Ovary (tissue), 3 donors: Measurements from ENCODE around the gene EFNA1.

Experiments
- CTCF ChIP-seq, 3 donors: fragments of 450-650 bp in 2 of 3; fragments of 200-600 bp in 1 of 3; IDR thresholded peaks; one replicate each; pipeline versions ENCODE4 v1.5.1 to v1.8.0; 2016 to 2022; ENCODE audit warnings: antibody characterized with exemption in 3 of 3, mild to moderate bottlenecking in 1 of 3
- EP300 ChIP-seq: sonication (generic); formaldehyde crosslinking; IDR thresholded peaks from one replicate; pipeline ENCODE4 v1.6.1; 2017; ENCODE audit warnings: antibody characterized with exemption
- donor health status: DM: no; HTN: no; CAD: no.

- TF ChIP-seq EP300: no peak
- TF ChIP-seq CTCF (IDR thresholded peaks at IDR 0.05): no peak
Measured at GRCh38 chr1:155131856-155132255, 4.2 kb downstream of the EFNA1 start.
